ENCODE measurements around the gene ZSWIM8. TPM values are rescaled to one million over a fixed set of nuclear protein-coding genes. Genes with fewer than 3 reads are reported as not detected.

The ZSWIM8 gene
- total and polyA plus RNA-seq, 2 donors (not counting 1 experiment from before 2014, with no cell fraction given) = 37.9 to 60.9 TPM

DNA sequence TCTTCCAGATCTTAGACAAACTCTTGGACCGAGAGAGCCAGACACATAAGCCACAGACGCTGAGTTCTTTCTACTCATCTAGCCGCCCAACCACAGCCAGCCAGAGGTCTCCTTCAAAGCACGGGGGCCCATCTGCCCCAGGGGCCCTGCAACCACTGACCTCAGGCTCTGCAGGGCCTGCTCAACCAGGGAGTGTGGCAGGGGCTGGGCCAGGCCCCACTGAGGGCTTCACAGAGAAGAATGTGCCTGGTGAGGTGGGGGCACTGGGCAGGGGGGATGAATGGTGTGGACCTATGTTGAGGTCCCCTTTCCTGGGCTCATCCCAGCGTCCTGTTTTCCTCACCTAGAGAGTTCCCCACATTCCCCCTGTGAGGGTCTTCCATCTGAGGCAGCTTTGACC, 11.4 kb downstream of the ZSWIM8 start:
- Histone ChIP-seq H3K4me2 (ENCODE audit: extremely low read depth, insufficient read depth, low read length) (no peak overlapping the region), H3K79me2 (ENCODE audit: control insufficient read depth, insufficient read depth, low read length) (no peaks in the 10 kb centered on the region), H3K9ac (ENCODE audit: insufficient read depth, low read length) (no peak overlapping the region), H3K4me3 (replicated peaks in 1 of 4; ENCODE audit: control extremely low read depth in 1 of 4, insufficient read depth in 1 of 4, low read depth in 3 of 4, low read length in 4 of 4) (no peak overlapping the region), H3K27ac (ENCODE audit: insufficient read depth, low read length) (no peak overlapping the region), H3K9me3 (ENCODE audit: control insufficient read depth, insufficient read depth, low read depth, low read length) (no peaks in the 10 kb centered on the region), H4K20me1 (ENCODE audit: control insufficient read depth, extremely low read depth, insufficient read depth, low read length) (no peaks in the 10 kb centered on the region), H2AFZ (ENCODE audit: low read length) (no peak overlapping the region), H3K36me3 (ENCODE audit: control insufficient read depth, insufficient read depth, low read length) (peaks cover 45% of the 10 kb centered on the region), H3K27me3 (ENCODE audit: control insufficient read depth, insufficient read depth, low read length) (no peaks in the 10 kb centered on the region), H3K4me1 (ENCODE audit: control insufficient read depth, extremely low read depth, insufficient read depth, low read length) (no peaks in the 10 kb centered on the region)
- no peak for DNase-seq (ENCODE audit: low read depth in 2 of 2)
- no peak for TF ChIP-seq EZH2 (IDR thresholded peaks at IDR 0.05; ENCODE audit: low read length, missing control alignments)
- TF ChIP-seq, protein P1, sequence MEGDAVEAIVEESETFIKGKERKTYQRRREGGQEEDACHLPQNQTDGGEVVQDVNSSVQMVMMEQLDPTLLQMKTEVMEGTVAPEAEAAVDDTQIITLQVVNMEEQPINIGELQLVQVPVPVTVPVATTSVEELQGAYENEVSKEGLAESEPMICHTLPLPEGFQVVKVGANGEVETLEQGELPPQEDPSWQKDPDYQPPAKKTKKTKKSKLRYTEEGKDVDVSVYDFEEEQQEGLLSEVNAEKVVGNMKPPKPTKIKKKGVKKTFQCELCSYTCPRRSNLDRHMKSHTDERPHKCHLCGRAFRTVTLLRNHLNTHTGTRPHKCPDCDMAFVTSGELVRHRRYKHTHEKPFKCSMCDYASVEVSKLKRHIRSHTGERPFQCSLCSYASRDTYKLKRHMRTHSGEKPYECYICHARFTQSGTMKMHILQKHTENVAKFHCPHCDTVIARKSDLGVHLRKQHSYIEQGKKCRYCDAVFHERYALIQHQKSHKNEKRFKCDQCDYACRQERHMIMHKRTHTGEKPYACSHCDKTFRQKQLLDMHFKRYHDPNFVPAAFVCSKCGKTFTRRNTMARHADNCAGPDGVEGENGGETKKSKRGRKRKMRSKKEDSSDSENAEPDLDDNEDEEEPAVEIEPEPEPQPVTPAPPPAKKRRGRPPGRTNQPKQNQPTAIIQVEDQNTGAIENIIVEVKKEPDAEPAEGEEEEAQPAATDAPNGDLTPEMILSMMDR (conservative IDR thresholded peaks at IDR 0.05 in 1 of 2, IDR thresholded peaks at IDR 0.05 in 1 of 2; ENCODE audit: low read depth in 1 of 2, low read length in 2 of 2) = no peak

DNA sequence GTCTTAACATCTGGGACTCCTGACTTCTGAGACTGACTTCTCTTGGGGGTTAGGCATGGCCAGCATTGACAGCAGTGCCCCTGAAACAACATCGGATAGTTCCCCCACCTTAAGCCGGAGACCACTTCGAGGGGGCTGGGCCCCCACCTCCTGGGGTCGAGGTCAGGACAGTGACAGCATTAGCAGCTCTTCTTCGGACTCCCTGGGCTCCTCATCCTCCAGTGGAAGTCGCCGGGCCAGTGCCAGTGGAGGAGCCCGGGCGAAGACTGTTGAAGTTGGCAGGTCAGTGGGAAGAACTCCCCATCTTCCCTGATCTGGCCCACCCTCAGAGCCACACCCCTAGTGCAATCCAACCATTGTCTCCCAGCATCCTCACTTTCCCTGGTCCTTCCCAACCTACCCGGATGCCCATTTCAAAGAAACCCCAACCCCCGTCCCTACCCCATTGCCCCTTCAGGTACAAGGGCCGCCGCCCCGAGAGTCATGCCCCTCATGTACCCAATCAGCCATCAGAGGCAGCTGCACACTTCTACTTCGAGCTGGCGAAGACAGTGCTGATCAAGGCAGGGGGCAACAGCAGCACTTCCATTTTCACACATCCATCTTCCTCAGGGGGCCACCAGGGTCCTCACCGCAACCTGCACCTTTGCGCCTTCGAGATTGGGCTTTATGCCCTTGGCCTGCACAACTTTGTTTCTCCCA, 12.1 kb downstream of the ZSWIM8 start:
- Histone ChIP-seq H3K27ac (ENCODE audit: insufficient read depth, low read length) (no peak overlapping the region), H3K27me3 (ENCODE audit: control insufficient read depth, insufficient read depth, low read length) (no peaks in the 10 kb centered on the region), H2AFZ (ENCODE audit: low read length) (no peak overlapping the region), H3K4me2 (ENCODE audit: extremely low read depth, insufficient read depth, low read length) (no peak overlapping the region), H3K4me1 (ENCODE audit: control insufficient read depth, extremely low read depth, insufficient read depth, low read length) (no peaks in the 10 kb centered on the region), H4K20me1 (ENCODE audit: control insufficient read depth, extremely low read depth, insufficient read depth, low read length) (no peaks in the 10 kb centered on the region), H3K9ac (ENCODE audit: insufficient read depth, low read length) (no peak overlapping the region), H3K36me3 (ENCODE audit: control insufficient read depth, insufficient read depth, low read length) (peaks cover 41% of the 10 kb centered on the region), H3K9me3 (ENCODE audit: control insufficient read depth, insufficient read depth, low read depth, low read length) (no peaks in the 10 kb centered on the region), H3K4me3 (replicated peaks in 1 of 4; ENCODE audit: control extremely low read depth in 1 of 4, insufficient read depth in 1 of 4, low read depth in 3 of 4, low read length in 4 of 4) (no peak overlapping the region), H3K79me2 (ENCODE audit: control insufficient read depth, insufficient read depth, low read length) (no peaks in the 10 kb centered on the region)
- no peak for DNase-seq (ENCODE audit: low read depth in 2 of 2)
- TF ChIP-seq, protein P1 (conservative IDR thresholded peaks at IDR 0.05 in 1 of 2, IDR thresholded peaks at IDR 0.05 in 1 of 2; ENCODE audit: low read depth in 1 of 2, low read length in 2 of 2) = no peak
- TF ChIP-seq EZH2 (IDR thresholded peaks at IDR 0.05; ENCODE audit: low read length, missing control alignments) = no peak

DNA sequence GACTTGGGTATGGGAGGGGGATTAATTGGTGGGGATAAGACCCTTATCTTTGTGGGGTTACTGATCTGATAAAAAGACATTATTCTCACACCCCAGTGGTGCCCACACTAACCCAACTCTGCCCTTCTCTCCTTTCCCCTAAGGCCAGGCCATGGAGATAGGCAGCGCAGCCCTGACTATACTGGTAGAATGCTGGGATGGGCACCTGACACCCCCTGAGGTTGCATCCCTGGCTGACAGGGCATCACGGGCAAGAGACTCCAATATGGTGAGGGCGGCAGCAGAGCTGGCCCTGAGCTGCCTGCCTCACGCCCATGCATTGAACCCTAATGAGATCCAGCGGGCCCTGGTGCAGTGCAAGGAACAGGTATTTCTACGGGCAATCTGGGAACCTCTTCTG, 12.7 kb downstream of the ZSWIM8 start:
- no peaks in the 10 kb centered on the region for H3K9me3 ChIP-seq (ENCODE audit: control insufficient read depth, insufficient read depth, low read depth, low read length)
- no peaks in the 10 kb centered on the region for H3K4me1 ChIP-seq (ENCODE audit: control insufficient read depth, extremely low read depth, insufficient read depth, low read length)
- no peak for DNase-seq (ENCODE audit: low read depth in 2 of 2)
- no peak overlapping the region for H2AFZ ChIP-seq (ENCODE audit: low read length)
- no peak for TF ChIP-seq EZH2 (IDR thresholded peaks at IDR 0.05; ENCODE audit: low read length, missing control alignments)
- TF ChIP-seq, protein P1 (conservative IDR thresholded peaks at IDR 0.05 in 1 of 2, IDR thresholded peaks at IDR 0.05 in 1 of 2; ENCODE audit: low read depth in 1 of 2, low read length in 2 of 2) = no peak
- H3K4me2 ChIP-seq (ENCODE audit: extremely low read depth, insufficient read depth, low read length) = no peak overlapping the region
- H3K79me2 ChIP-seq (ENCODE audit: control insufficient read depth, insufficient read depth, low read length) = no peaks in the 10 kb centered on the region
- no peak overlapping the region for H3K27ac ChIP-seq (ENCODE audit: insufficient read depth, low read length)
- H4K20me1 ChIP-seq (ENCODE audit: control insufficient read depth, extremely low read depth, insufficient read depth, low read length) = no peaks in the 10 kb centered on the region
- no peak overlapping the region for H3K4me3 ChIP-seq (replicated peaks in 1 of 4; ENCODE audit: control extremely low read depth in 1 of 4, insufficient read depth in 1 of 4, low read depth in 3 of 4, low read length in 4 of 4)
- no peaks in the 10 kb centered on the region for H3K27me3 ChIP-seq (ENCODE audit: control insufficient read depth, insufficient read depth, low read length)
- H3K9ac ChIP-seq (ENCODE audit: insufficient read depth, low read length) = no peak overlapping the region
- peaks cover 42% of the 10 kb centered on the region for H3K36me3 ChIP-seq (ENCODE audit: control insufficient read depth, insufficient read depth, low read length)
